Keratinocyte (primary cell): ENCODE data around the gene TP53BP1. TPM values are rescaled to one million over a fixed set of nuclear protein-coding genes. Genes with fewer than 3 reads are reported as not detected.
A peak's percentile ranks its signal among the peaks of the same experiment; 100 is the strongest.

Experiments
- DNase-seq: peaks from one replicate; pipeline ENCODE4 v3.0.0-alpha.2; 2011; ENCODE audit warnings: low read depth, missing footprints, low spot score
- FAIRE-seq: peaks from 2 replicates; lab custom pipeline; 2011; peaks lifted over from hg19 to GRCh38; lab: Jason Lieb, UNC
- H2AFZ ChIP-seq: 2 replicates; pipeline ENCODE4 v1.6.0; 2012; ENCODE audit warnings: low read length, control low read depth, inconsistent platforms; ENCODE audit not compliant: control insufficient read depth
- H3K27ac ChIP-seq: 2 replicates; pipeline ENCODE4 v1.5.1; 2011; ENCODE audit warnings: low read length; ENCODE audit not compliant: control insufficient read depth, insufficient read depth
- H3K27me3 ChIP-seq: 3 replicates; pipeline ENCODE4 v1.6.0; 2011; ENCODE audit warnings: low read length; ENCODE audit not compliant: control insufficient read depth, insufficient read depth; ENCODE audit errors: extremely low read depth
- H3K36me3 ChIP-seq, 2 experiments: 2 replicates in 1 of 2; 3 replicates in 1 of 2; pipeline ENCODE4 v1.5.1; 2011; ENCODE audit warnings: low read length in 2 of 2, mild to moderate bottlenecking in 1 of 2; ENCODE audit not compliant: control insufficient read depth in 2 of 2, insufficient read depth in 2 of 2; ENCODE audit errors: extremely low read depth in 1 of 2
- H3K4me1 ChIP-seq: 3 replicates; pipeline ENCODE4 v1.5.1; 2011; ENCODE audit warnings: low read length; ENCODE audit not compliant: control insufficient read depth, insufficient read depth; ENCODE audit errors: extremely low read depth
- H3K4me2 ChIP-seq: 3 replicates; pipeline ENCODE4 v1.6.0; 2011; ENCODE audit warnings: low read depth, low read length; ENCODE audit not compliant: control insufficient read depth, insufficient read depth; ENCODE audit errors: extremely low read depth
- H3K4me3 ChIP-seq, 3 experiments: fragments of 200-600 bp in 1 of 3; sonication (generic) in 1 of 3; 2 replicates in 2 of 3; 3 replicates in 1 of 3; pipeline ENCODE4 v1.5.1; 2011 to 2016; ENCODE audit warnings: low read length in 3 of 3, mild to moderate bottlenecking in 3 of 3, control low read depth in 2 of 3, inconsistent platforms in 1 of 3, low read depth in 1 of 3, mixed read lengths in 1 of 3, mixed run types in 1 of 3, moderate library complexity in 1 of 3; ENCODE audit not compliant: control insufficient read depth in 2 of 3, insufficient read depth in 2 of 3; ENCODE audit errors: extremely low read depth in 1 of 3
- H3K79me2 ChIP-seq: 2 replicates; pipeline ENCODE4 v1.6.0; 2012; ENCODE audit warnings: low read length; ENCODE audit not compliant: control insufficient read depth, insufficient read depth
- H3K9ac ChIP-seq: 3 replicates; pipeline ENCODE4 v1.6.0; 2011; ENCODE audit warnings: low read length; ENCODE audit not compliant: control insufficient read depth, insufficient read depth; ENCODE audit errors: extremely low read depth
- H3K9me1 ChIP-seq: 3 replicates; pipeline ENCODE4 v1.6.0; 2011; ENCODE audit warnings: low read length; ENCODE audit not compliant: control insufficient read depth, insufficient read depth; ENCODE audit errors: extremely low read depth
- H3K9me3 ChIP-seq: 2 replicates; pipeline ENCODE4 v1.5.1; 2012; ENCODE audit warnings: low read depth, low read length; ENCODE audit not compliant: control insufficient read depth
- H4K20me1 ChIP-seq: 3 replicates; pipeline ENCODE4 v1.6.0; 2011; ENCODE audit warnings: low read length; ENCODE audit not compliant: control insufficient read depth, insufficient read depth; ENCODE audit errors: extremely low read depth
- EZH2 ChIP-seq: IDR thresholded peaks from one replicate; pipeline ENCODE4 v1.6.1; 2012; ENCODE audit warnings: inconsistent platforms, mild to moderate bottlenecking, low read length, moderate library complexity
- dilution Hi-C: fragments of 300-500 bp; cut with MboI; formaldehyde crosslinking; loops from one replicate; pipeline ENCODE4 v1.7.0; 2020; ENCODE audit warnings: low sequenced_read_pairs; ENCODE audit not compliant: extremely low pct_ligation_motif_present
- polyA plus RNA-seq, 5 experiments: library from polyadenylated mRNA; depleted of rRNA in 3 of 5; stranded (reverse) in 3 of 5; stranded (forward) in 1 of 5; unstranded in 1 of 5; fragments of >200 nt; gene quantifications; 1 replicate in 1 of 5; 2 replicates in 3 of 5; 3 replicates in 1 of 5; pipeline versions ENCODE4 v1.2.1 to v1.2.3, GENCODE V29; 2011 to 2012; ENCODE audit warnings: missing spikeins in 2 of 5, low read depth in 1 of 5, low replicate concordance in 1 of 5
- TF ChIP-seq, protein P1 (sequence below), 3 experiments: IDR thresholded peaks in 1 of 3; conservative IDR thresholded peaks in 1 of 3; optimal IDR thresholded peaks in 1 of 3; 2 replicates in 2 of 3; 3 replicates in 1 of 3; pipeline versions ENCODE3 to v1.5.1; 2011; ENCODE audit warnings: low read length in 3 of 3, mild to moderate bottlenecking in 3 of 3, moderate library complexity in 2 of 3, control low read depth in 1 of 3, inconsistent platforms in 1 of 3; ENCODE audit not compliant: insufficient read depth in 2 of 3; ENCODE audit errors: extremely low read depth in 1 of 3

Gene TP53BP1
- polyA plus RNA-seq, 1 donor (not counting 4 experiments of a cell fraction or from before 2014, with no cell fraction given), result 30.7 TPM

DNA sequence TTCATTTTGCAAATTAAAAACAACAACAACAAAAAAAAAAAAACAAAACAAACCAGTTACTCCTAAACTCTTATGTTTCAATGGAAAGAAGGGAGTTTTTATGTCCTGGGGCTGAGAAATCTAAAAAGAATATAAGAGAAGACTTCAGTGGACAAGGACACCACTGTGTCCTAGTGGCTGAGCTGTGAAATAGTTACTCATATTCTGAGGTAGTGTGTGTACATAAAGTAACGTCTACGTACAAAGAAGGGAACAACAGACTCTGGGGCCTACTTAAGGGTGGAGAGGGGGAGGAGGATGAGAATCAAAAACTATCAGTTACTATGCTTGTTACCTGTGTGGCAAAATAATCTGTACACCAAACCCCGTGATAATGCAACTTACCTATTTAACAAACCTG lies 6.0 kb upstream of the TP53BP1 start:
- no peak for FAIRE-seq
- no peak overlapping the region for H3K9ac ChIP-seq
- H3K9me3 ChIP-seq, result no peaks in the 10 kb centered on the region
- TF ChIP-seq, protein P1, sequence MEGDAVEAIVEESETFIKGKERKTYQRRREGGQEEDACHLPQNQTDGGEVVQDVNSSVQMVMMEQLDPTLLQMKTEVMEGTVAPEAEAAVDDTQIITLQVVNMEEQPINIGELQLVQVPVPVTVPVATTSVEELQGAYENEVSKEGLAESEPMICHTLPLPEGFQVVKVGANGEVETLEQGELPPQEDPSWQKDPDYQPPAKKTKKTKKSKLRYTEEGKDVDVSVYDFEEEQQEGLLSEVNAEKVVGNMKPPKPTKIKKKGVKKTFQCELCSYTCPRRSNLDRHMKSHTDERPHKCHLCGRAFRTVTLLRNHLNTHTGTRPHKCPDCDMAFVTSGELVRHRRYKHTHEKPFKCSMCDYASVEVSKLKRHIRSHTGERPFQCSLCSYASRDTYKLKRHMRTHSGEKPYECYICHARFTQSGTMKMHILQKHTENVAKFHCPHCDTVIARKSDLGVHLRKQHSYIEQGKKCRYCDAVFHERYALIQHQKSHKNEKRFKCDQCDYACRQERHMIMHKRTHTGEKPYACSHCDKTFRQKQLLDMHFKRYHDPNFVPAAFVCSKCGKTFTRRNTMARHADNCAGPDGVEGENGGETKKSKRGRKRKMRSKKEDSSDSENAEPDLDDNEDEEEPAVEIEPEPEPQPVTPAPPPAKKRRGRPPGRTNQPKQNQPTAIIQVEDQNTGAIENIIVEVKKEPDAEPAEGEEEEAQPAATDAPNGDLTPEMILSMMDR (optimal IDR thresholded peaks at IDR 0.05 in 1 of 3, IDR thresholded peaks at IDR 0.05 in 1 of 3, conservative IDR thresholded peaks at IDR 0.05 in 1 of 3; ENCODE audit: extremely low read depth in 1 of 3, insufficient read depth in 2 of 3, low read length in 3 of 3), result no peak
- no peak for TF ChIP-seq EZH2
- no peaks in the 10 kb centered on the region for H3K79me2 ChIP-seq
- H3K4me2 ChIP-seq, result no peak overlapping the region
- no peak for DNase-seq
- H3K36me3 ChIP-seq, result no peaks in the 10 kb centered on the region
- H3K4me1 ChIP-seq, result no peaks in the 10 kb centered on the region
- H3K27ac ChIP-seq, result no peak overlapping the region
- no peaks in the 10 kb centered on the region for H3K9me1 ChIP-seq
- H3K27me3 ChIP-seq, result no peaks in the 10 kb centered on the region
- no peak overlapping the region for H2AFZ ChIP-seq
- H3K4me3 ChIP-seq, result no peak overlapping the region
- H4K20me1 ChIP-seq, result no peaks in the 10 kb centered on the region
- dilution Hi-C loops, result no loop called here

- Histone ChIP-seq H3K79me2 (no peaks in the 10 kb centered on the region), H3K27ac (no peak overlapping the region), H3K36me3 (peaks cover 0 to 1% of the 10 kb centered on the region in 2 experiments), H3K4me2 (peak overlapping the region; percentile 99), H3K9ac (peak overlapping the region; percentile 83), H3K9me1 (no peaks in the 10 kb centered on the region), H2AFZ (peak overlapping the region; percentile 99), H3K9me3 (no peaks in the 10 kb centered on the region), H3K4me3 (peak overlapping the region in 1 of 3 experiments; percentile 96), H3K27me3 (no peaks in the 10 kb centered on the region), H4K20me1 (no peaks in the 10 kb centered on the region), H3K4me1 (peaks cover 7% of the 10 kb centered on the region)
- no peak for FAIRE-seq
- dilution Hi-C loops, result no loop called here
- no peak for TF ChIP-seq EZH2
- TF ChIP-seq, protein P1 (optimal IDR thresholded peaks at IDR 0.05 in 1 of 3, IDR thresholded peaks at IDR 0.05 in 1 of 3, conservative IDR thresholded peaks at IDR 0.05 in 1 of 3; ENCODE audit: extremely low read depth in 1 of 3, insufficient read depth in 2 of 3, low read length in 3 of 3), result no peak
- no peak for DNase-seq
Observed at GRCh38 chr15:43493703-43494472, 932 bp upstream of the TP53BP1 start.
